ENCODE results near the gene UBXN2A.

Gene UBXN2A

GRCh38 chr2:23904692-23905091 is 35.6 kb upstream of the UBXN2A start:
- Histone ChIP-seq H3K9me2 (replicated peaks; ENCODE audit: low read depth, low read length) (no peaks in the 10 kb centered on the region), H3K36me3 (ENCODE audit: insufficient read depth, low read length) (no peaks in the 10 kb centered on the region), H3K4me1 (ENCODE audit: insufficient read depth, low read length, poor library complexity, severe bottlenecking) (peaks cover 6% of the 10 kb centered on the region), H2AFZ (ENCODE audit: low read length) (no peak overlapping the region), H3K9ac (ENCODE audit: low read depth, low read length, poor library complexity, severe bottlenecking) (no peak overlapping the region), H3F3A (ENCODE audit: low read depth) (no peaks in the 10 kb centered on the region), H3K27me3 (ENCODE audit: insufficient read depth, low read length, poor library complexity, severe bottlenecking) (no peaks in the 10 kb centered on the region), H3K4me2 (ENCODE audit: low read depth, low read length, poor library complexity, severe bottlenecking) (no peak overlapping the region), H3K79me2 (ENCODE audit: insufficient read depth, low read length) (peaks cover 65% of the 10 kb centered on the region), H3K4me3 (ENCODE audit: low read length, poor library complexity, severe bottlenecking) (no peak overlapping the region), H3K9me3 (ENCODE audit: insufficient read depth, low read depth, low read length) (no peaks in the 10 kb centered on the region), H4K20me1 (ENCODE audit: insufficient read depth, low read length, poor library complexity, severe bottlenecking) (peaks cover 38% of the 10 kb centered on the region)
- no peak for TF ChIP-seq EZH2phosphoT487 (IDR thresholded peaks at IDR 0.05; ENCODE audit: borderline replicate concordance)
- TF ChIP-seq CTCF (conservative IDR thresholded peaks at IDR 0.05; ENCODE audit: low read length) = no peak

GRCh38 chr2:23905155-23905554 is 35.1 kb upstream of the UBXN2A start:
- H3K36me3 ChIP-seq (ENCODE audit: insufficient read depth, low read length) = no peaks in the 10 kb centered on the region
- H3K4me2 ChIP-seq (ENCODE audit: low read depth, low read length, poor library complexity, severe bottlenecking) = peak overlapping the region; percentile 14
- H4K20me1 ChIP-seq (ENCODE audit: insufficient read depth, low read length, poor library complexity, severe bottlenecking) = peaks cover 38% of the 10 kb centered on the region
- no peaks in the 10 kb centered on the region for H3K9me2 ChIP-seq (replicated peaks; ENCODE audit: low read depth, low read length)
- peak overlapping the region; percentile 20 for H3K9ac ChIP-seq (ENCODE audit: low read depth, low read length, poor library complexity, severe bottlenecking)
- H3K27me3 ChIP-seq (ENCODE audit: insufficient read depth, low read length, poor library complexity, severe bottlenecking) = no peaks in the 10 kb centered on the region
- no peaks in the 10 kb centered on the region for H3K9me3 ChIP-seq (ENCODE audit: insufficient read depth, low read depth, low read length)
- H3K4me3 ChIP-seq (ENCODE audit: low read length, poor library complexity, severe bottlenecking) = no peak overlapping the region
- TF ChIP-seq CTCF (conservative IDR thresholded peaks at IDR 0.05; ENCODE audit: low read length) (no peak), EZH2phosphoT487 (IDR thresholded peaks at IDR 0.05; ENCODE audit: borderline replicate concordance) (no peak)
- H3K4me1 ChIP-seq (ENCODE audit: insufficient read depth, low read length, poor library complexity, severe bottlenecking) = peaks cover 6% of the 10 kb centered on the region
- H2AFZ ChIP-seq (ENCODE audit: low read length) = no peak overlapping the region
- H3F3A ChIP-seq (ENCODE audit: low read depth) = no peaks in the 10 kb centered on the region
- H3K79me2 ChIP-seq (ENCODE audit: insufficient read depth, low read length) = peaks cover 67% of the 10 kb centered on the region

GRCh38 chr2:23912054-23912453 is 28.2 kb upstream of the UBXN2A start:
- Histone ChIP-seq H4K20me1 (ENCODE audit: insufficient read depth, low read length, poor library complexity, severe bottlenecking) (peaks cover 33% of the 10 kb centered on the region), H3K27me3 (ENCODE audit: insufficient read depth, low read length, poor library complexity, severe bottlenecking) (no peaks in the 10 kb centered on the region), H3K79me2 (ENCODE audit: insufficient read depth, low read length) (peaks cover 74% of the 10 kb centered on the region), H3K4me1 (ENCODE audit: insufficient read depth, low read length, poor library complexity, severe bottlenecking) (peaks cover 20% of the 10 kb centered on the region), H3K9ac (ENCODE audit: low read depth, low read length, poor library complexity, severe bottlenecking) (no peak overlapping the region), H3F3A (ENCODE audit: low read depth) (no peaks in the 10 kb centered on the region), H3K4me2 (ENCODE audit: low read depth, low read length, poor library complexity, severe bottlenecking) (no peak overlapping the region), H3K36me3 (ENCODE audit: insufficient read depth, low read length) (no peaks in the 10 kb centered on the region), H2AFZ (ENCODE audit: low read length) (no peak overlapping the region), H3K9me3 (ENCODE audit: insufficient read depth, low read depth, low read length) (no peaks in the 10 kb centered on the region), H3K4me3 (ENCODE audit: low read length, poor library complexity, severe bottlenecking) (no peak overlapping the region), H3K9me2 (replicated peaks; ENCODE audit: low read depth, low read length) (no peaks in the 10 kb centered on the region)
- TF ChIP-seq EZH2phosphoT487 (IDR thresholded peaks at IDR 0.05; ENCODE audit: borderline replicate concordance) = no peak
- TF ChIP-seq CTCF (conservative IDR thresholded peaks at IDR 0.05; ENCODE audit: low read length) = no peak
